Right cardiac atrium (tissue), 5 donors: ENCODE measurements around the gene C17orf50. TPM values are rescaled to one million over a fixed set of nuclear protein-coding genes. Genes with fewer than 3 reads are reported as not detected.

Source experiments
- ATAC-seq, 2 donors: fragments of 200-7000 bp; cut with Tn5 transposase; one replicate each; pipeline versions ENCODE4 v1.8.0 to v1.9.1; 2020; ENCODE audit warnings: moderate library complexity in 2 of 2, mild to moderate bottlenecking in 1 of 2
- DNase-seq, 3 donors: peaks; one replicate each; pipeline ENCODE4 v3.0.0-alpha.2; 2020
- H3K27ac ChIP-seq: one replicate; pipeline ENCODE4 v1.5.1; 2013; ENCODE audit warnings: mild to moderate bottlenecking, low read length, control low read depth, moderate library complexity
- H3K27me3 ChIP-seq: one replicate; pipeline ENCODE4 v1.6.1; 2013; ENCODE audit not compliant: control insufficient read depth, insufficient read depth
- H3K4me1 ChIP-seq: one replicate; pipeline ENCODE4 v1.6.1; 2013; ENCODE audit warnings: low read length; ENCODE audit not compliant: control insufficient read depth, insufficient read depth
- H3K4me3 ChIP-seq: one replicate; pipeline ENCODE4 v1.5.1; 2013; ENCODE audit warnings: low read length, control low read depth
- H3K9me3 ChIP-seq: one replicate; pipeline ENCODE4 v1.6.1; 2013; ENCODE audit warnings: low read length; ENCODE audit not compliant: control insufficient read depth
- WGBS: extraction: QIAGEN DNeasy Blood & Tissue Kit; methylation state at CpG from one replicate; pipeline ENCODE4 v1.1.7; 2013; 5-methylcytosine and 5-hydroxymethylcytosine counted together
- intact Hi-C, 4 donors: fragments of 100-400 bp; cut with DNase I; formaldehyde crosslinking; loops; one replicate each; pipeline versions ENCODE4 v1.11.0 to v1.14.0; 2022 to 2023
- polyA plus RNA-seq: library from polyadenylated mRNA; stranded (reverse); fragments of 200-250 nt; gene quantifications from one replicate; pipeline ENCODE4 v1.2.3, GENCODE V29; 2013
- total RNA-seq, 4 donors: library from RNA; stranded (reverse); fragmentation: NEBNext Ultra II Directional; extraction: Animal tissue kit (Norgen Biotek cat#: 25700); gene quantifications; one replicate each; pipeline ENCODE4 v1.2.1, GENCODE V29; 2021
- donor health status: healthy with polysubstance abuse.
- donor health status: DM: no; HTN: yes; CAD: no.
- donor health status: DM: no; HTN: no; CAD: no.
- donor health status: DM: no; HTN: yes; CAD: no; lungs with severe emphysema.
- donor health status: DM: yes; HTN: yes; CAD: no.

The C17orf50 gene
- total and polyA plus RNA-seq, 5 donors, result 0.14 TPM; not detected in 4

DNA sequence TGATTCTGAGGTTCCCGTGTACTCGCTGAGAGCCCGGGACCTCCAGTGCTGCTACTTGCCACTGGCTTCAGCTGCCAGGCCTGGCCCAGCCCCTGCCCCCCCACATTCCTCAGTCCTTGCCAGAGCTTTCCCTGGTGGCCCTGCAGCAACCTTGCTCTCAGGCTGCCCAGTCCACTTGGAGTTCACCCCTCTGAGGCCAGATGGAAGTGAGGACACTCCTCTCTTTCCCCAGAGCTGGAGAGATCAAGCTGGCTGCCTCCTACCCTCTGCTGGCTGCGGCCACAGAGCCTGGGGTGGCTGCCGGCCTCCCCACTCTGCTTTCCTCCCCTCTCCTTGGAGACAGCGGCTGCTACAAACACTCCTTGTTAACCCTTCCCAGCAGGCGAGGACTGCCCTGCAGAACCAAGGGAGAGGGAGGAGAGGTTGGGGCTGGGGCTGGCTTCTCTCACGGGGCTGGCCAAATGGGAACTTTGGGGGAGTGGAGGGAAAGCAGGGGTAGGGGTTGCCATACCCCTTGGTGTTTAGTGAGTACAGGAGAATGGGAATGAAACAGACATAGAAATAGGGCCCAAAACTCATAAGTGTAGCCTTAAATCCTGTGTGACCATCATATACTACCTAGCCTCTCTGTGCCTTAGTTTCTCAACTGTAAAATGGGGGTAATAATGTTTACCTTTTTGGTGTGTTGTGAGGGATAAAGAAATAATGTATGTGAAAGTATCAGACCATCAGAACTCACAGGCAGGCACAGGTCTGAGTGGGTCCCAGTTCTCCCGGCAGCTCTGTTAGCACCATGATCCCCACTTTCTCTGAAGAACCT lies 7.5 kb upstream of the C17orf50 start, which contains the start of gene GAS2L2:
Gene GAS2L2 (minus strand): TSS at position 295 of the 820 bp plus-strand sequence. CDS start 389 bp downstream, outside the sequence.
- ATAC-seq (peak in 1 of 2 donors; percentile 30), DNase-seq (peak in 2 of 3 donors; percentile 64)
- Histone ChIP-seq H3K27ac (no peak within 1 kb of the TSS), H3K27me3 (no peaks in the 10 kb centered on the region), H3K4me3 (no peak within 1 kb of the TSS), H3K4me1 (peaks cover 1% of the 10 kb centered on the region), H3K9me3 (no peaks in the 10 kb centered on the region)
- WGBS, result 37% methylated on average over 9 of the region's 9 CpGs
- intact Hi-C loops, result no loop called here

DNA sequence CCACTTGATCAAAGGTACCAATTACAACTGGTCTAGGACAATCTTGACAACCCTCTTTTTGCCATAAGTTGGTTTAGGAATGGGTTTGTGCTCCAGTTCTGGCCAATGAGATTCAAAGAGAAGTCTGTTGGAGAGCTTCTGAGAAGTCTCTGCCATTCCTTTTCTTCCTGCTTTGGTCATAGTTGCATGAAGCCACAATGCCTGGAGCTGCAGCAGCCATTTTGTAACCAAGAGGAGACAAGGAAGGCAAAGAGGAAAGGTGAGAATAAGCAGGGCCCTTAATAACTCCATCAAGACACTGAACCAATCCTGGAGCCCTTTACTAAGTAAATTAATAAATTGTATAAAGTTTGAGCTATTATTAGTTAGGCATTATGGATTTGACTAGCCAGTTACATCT lies 3.4 kb upstream of the C17orf50 start:
- intact Hi-C loops, result no loop called here
- H3K4me3 ChIP-seq, result no peak overlapping the region
- H3K27me3 ChIP-seq, result no peaks in the 10 kb centered on the region
- no peak for ATAC-seq
- no peaks in the 10 kb centered on the region for H3K4me1 ChIP-seq
- no peak overlapping the region for H3K27ac ChIP-seq
- no peak for DNase-seq
- H3K9me3 ChIP-seq, result no peaks in the 10 kb centered on the region

DNA sequence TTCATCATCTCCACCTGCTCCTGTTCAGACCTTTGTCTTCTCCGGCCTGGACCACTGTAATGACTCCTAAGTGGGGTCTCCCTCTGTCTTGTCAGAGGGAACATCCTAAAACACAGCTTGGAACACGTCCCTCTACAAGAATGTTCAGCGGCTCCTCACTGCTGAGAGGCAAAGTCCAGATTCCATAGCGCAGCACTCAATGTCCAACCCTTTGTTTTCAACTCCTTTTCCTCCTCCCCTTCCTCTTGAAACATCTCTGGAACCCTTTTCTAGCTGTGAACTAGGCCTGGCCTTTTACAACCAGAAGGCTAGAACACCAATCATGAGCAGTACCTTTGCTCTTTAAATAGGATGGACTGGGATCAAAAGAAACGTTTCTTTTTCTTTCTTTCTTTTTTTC lies 914 bp downstream of the C17orf50 start:
- ATAC-seq, result no peak

DNA sequence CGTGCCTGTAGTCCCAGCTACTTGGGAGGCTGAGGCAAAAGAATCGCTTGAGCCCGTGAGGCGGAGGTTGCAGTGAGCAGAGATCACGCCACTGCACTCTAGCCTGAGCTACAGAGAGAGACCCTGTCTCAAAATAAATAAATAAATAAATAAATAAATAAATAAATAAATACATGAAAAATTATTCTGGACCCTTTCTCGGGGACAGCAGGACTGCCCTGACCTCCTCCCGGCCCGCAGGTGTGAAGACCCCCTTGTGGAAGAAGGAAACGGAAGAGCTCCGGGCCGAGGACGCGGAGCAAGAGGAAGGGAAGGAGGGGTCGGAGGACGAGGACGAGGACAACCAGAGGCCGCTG lies 3.1 kb downstream of the C17orf50 start:
- H3K27ac ChIP-seq, result no peak overlapping the region
- ATAC-seq (no peak), DNase-seq (no peak)
- no peaks in the 10 kb centered on the region for H3K27me3 ChIP-seq
- H3K4me3 ChIP-seq, result no peak overlapping the region
- intact Hi-C loops, result loop anchor here in 2 of 4 donors (2.0 kb wide), 1 partner anchor 41 kb away; no protein-coding TSS in a partner anchor
- no peaks in the 10 kb centered on the region for H3K9me3 ChIP-seq
- H3K4me1 ChIP-seq, result peaks cover 2% of the 10 kb centered on the region
- WGBS, result 35% methylated on average over 16 of the region's 17 CpGs

More for the DNA sequence above, 914 bp downstream of the C17orf50 start:
- peaks cover 2% of the 10 kb centered on the region for H3K4me1 ChIP-seq
- WGBS, result 85% methylated on average over 5 of the region's 5 CpGs
- H3K27me3 ChIP-seq, result no peaks in the 10 kb centered on the region
- intact Hi-C loops, result no loop called here
- H3K9me3 ChIP-seq, result no peaks in the 10 kb centered on the region
- H3K4me3 ChIP-seq, result no peak overlapping the region
- no peak overlapping the region for H3K27ac ChIP-seq
- DNase-seq, result no peak

DNA sequence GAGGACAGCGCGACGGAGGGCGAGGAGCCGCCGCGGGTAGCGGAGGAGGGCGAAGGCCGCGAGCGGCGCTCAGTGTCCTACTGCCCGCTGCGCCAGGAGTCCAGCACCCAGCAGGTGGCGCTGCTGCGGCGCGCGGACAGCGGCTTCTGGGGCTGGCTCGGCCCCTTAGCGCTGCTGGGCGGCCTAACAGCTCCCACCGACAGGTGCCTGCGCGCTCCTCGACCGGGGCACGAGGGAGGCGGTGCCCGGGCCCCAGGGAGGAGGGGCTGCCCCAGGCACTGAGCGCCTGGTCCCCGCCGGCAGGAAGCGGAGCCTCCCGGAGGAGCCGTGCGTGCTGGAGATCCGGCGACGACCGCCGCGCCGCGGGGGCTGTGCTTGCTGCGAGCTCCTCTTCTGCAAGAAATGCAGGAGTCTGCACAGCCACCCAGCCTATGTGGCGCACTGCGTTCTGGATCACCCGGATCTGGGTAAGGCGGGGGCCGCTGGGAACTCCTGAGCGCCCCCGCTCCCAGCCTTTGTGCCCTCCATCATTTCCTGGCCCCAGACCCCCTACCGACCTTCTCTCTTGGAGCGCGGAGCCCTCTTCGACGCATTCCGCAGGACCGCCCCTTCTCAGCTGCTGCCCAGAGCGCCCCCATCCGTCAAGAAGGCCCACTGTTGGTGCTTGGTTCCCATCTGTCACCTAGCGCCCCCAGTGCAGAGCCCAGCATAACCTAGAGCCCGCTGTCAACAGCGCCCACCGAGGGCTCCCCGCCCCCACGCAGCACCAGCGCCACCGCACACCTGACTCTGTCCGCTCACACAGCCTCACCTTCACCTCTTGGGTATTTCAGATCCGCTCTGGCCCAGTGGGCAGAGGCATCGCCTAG lies 3.7 kb downstream of the C17orf50 start:
- no peak overlapping the region for H3K27ac ChIP-seq
- WGBS, result 4% methylated on average over 75 of the region's 75 CpGs
- peaks cover 2% of the 10 kb centered on the region for H3K4me1 ChIP-seq
- H3K4me3 ChIP-seq, result peak overlapping the region; percentile 36
- ATAC-seq, result peak; percentile 92 to 97
- no peaks in the 10 kb centered on the region for H3K27me3 ChIP-seq
- DNase-seq, result peak; percentile 88 to 95 (median 95)
- intact Hi-C loops, result loop anchor here in 2 of 4 donors (2.0 kb wide), 1 partner anchor 40 kb away; no protein-coding TSS in a partner anchor
- no peaks in the 10 kb centered on the region for H3K9me3 ChIP-seq

DNA sequence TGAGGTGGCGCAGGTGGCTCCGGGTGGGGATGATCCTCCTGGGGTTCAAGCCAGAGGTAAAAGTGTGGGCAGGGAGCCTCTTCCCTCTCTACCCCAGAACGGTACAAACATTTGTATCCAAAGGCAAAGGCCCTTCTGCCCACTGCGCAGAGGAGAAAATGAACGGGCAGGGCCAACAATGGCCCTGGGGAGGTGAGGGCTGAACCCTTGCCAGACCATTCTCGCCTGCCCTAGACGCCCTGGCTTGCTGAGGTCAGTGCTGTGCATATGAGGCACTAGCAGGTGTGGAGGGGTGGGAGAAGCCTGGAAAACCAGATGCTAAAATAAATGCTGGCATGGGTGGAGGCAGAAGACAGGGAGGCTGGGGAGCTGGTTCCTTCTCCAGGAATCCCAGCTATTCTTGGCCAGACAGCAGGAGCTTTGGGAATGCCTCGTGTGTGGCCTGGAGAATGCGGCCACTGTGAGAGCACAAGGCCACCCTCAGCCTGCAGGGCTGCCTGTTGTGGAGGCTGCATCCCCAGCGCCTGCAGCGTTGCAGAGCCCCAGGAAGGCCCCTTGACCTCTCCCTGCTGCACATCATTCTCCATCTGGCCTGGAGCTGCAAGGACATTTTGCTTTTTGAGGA lies 4.5 kb downstream of the C17orf50 start:
- no peak overlapping the region for H3K27ac ChIP-seq
- no peaks in the 10 kb centered on the region for H3K9me3 ChIP-seq
- DNase-seq (no peak), ATAC-seq (no peak)
- intact Hi-C loops, result loop anchor here in 3 of 4 donors (2.0 to 5.0 kb wide), 2 partner anchors 37 to 40 kb away; no protein-coding TSS in a partner anchor
- 72% methylated on average over 11 of the region's 11 CpGs for WGBS
- H3K27me3 ChIP-seq, result no peaks in the 10 kb centered on the region
- no peak overlapping the region for H3K4me3 ChIP-seq
- H3K4me1 ChIP-seq, result peaks cover 2% of the 10 kb centered on the region

DNA sequence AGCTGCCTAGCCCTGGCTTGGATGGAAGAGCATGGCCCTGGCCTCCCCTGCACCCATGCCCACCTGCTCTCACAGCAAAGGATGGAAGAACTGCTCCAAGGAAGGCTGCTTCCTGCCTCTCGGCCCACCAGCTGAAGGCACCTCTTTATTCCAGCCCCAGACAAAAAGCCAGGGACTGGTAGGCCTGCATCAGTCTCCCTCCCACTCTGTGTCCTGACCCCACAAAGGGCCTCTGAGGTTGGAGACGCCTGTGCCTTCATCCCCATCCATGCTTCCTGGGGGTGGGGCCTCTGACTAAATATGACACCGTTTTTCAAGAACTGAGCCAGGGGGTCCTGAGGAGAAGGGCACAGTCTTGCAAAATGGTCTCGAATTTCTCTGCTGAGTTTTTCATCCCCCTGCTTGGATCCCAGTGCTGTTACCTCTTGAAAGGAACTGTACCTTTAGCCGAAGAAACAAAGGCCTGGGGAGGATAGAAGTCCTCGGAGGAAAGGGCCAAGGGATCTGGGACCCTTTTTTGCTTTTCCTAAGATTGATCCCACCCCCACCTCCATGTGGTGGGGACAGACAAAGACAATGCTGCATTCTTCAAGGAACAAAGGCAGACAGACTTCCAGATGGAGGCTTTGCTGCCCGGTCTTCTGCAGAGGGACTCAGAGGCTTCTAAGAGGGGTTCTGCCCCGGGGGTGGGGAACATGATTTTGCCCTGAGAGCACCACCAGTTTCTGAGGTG lies 5.2 kb downstream of the C17orf50 start:
- 76% methylated on average over 8 of the region's 8 CpGs for WGBS
- DNase-seq (no peak), ATAC-seq (no peak)
- no peak overlapping the region for H3K27ac ChIP-seq
- peaks cover 2% of the 10 kb centered on the region for H3K4me1 ChIP-seq
- intact Hi-C loops, result loop anchor here in 3 of 4 donors (2.0 to 5.0 kb wide), 2 partner anchors 36 to 39 kb away; no protein-coding TSS in a partner anchor
- no peaks in the 10 kb centered on the region for H3K27me3 ChIP-seq
- H3K9me3 ChIP-seq, result no peaks in the 10 kb centered on the region
- H3K4me3 ChIP-seq, result no peak overlapping the region

DNA sequence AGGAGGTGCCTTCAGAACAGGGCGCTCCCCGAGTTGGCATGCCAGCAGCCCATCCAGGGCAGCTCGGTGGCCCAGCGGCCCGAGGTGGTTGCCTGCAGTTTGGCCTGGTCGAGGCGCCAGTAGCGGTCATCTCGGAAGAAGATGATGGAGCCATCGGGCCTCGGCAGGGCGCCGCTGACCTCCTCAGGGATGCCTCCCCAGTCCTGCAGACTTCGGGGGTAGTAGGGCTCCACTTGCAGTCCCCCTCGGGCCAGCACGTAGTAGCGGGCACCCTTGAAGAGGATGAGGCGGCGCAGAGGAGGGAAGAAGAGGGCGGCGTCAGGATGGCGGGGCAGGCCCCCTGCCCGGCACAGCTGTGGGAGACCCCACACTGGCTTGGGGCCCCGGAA lies 5.8 kb downstream of the C17orf50 start:
- H3K27me3 ChIP-seq, result no peaks in the 10 kb centered on the region
- DNase-seq (no peak), ATAC-seq (no peak)
- WGBS, result 91% methylated on average over 24 of the region's 24 CpGs
- H3K9me3 ChIP-seq, result no peaks in the 10 kb centered on the region
- intact Hi-C loops, result loop anchor here in 1 of 4 donors (5.0 kb wide), 1 partner anchor 36 kb away; no protein-coding TSS in a partner anchor
- peaks cover 2% of the 10 kb centered on the region for H3K4me1 ChIP-seq
- H3K4me3 ChIP-seq, result no peak overlapping the region
- H3K27ac ChIP-seq, result no peak overlapping the region

DNA sequence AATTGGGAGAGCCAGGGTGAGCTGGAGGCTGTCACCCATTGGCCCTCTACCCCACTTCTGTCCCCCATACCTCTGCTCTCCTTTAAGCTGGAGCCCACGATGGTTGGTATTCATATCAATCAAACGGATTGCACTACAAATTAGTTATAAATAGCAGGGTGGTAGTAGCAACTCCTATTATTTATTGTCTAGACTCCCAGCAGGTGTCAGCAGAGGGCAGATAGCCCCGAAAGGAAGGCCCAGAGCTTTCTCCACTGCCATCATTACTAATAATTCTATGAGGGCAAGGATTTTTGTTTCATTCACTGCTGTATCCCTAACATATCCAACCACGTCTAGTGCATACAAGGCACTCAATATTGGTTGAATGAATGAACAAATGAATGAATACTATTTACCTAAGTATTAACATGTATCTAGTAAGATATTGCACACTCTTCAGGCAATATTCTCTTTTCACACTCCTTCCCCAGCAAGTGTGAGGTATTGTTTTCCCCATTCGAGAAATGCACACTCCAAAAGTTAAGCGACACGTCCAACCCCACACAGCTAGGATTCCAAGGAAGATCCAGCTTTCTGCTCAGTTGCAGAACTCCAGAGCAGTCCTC lies 6.3 kb downstream of the C17orf50 start:
- WGBS, result 46% methylated on average over 7 of the region's 7 CpGs
- no peaks in the 10 kb centered on the region for H3K27me3 ChIP-seq
- no peak overlapping the region for H3K27ac ChIP-seq
- ATAC-seq (no peak), DNase-seq (peak in 1 of 3 donors; percentile 69)
- intact Hi-C loops, result loop anchor here in 2 of 4 donors (1.0 to 5.0 kb wide), 2 partner anchors 35 to 37 kb away; no protein-coding TSS in a partner anchor
- H3K9me3 ChIP-seq, result no peaks in the 10 kb centered on the region
- peaks cover 2% of the 10 kb centered on the region for H3K4me1 ChIP-seq
- no peak overlapping the region for H3K4me3 ChIP-seq

DNA sequence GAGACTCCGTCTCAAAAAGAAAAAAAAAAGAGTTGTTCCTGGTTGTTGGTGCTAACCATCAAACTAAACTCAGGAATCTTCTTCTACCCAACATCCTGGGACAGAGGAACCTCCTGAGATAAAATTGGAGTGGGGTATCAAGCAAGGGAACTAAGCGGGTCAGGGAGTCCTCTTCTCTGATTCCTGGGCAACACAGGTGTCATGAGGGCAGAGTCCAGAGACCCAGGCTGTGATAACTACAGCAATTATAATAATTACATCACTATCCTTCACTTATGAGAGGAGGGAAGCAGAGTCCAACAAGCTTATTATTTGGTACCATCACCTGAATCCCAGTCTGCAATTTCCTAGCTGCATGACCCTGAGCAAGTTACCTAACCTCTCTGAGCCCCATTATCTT lies 8.1 kb downstream of the C17orf50 start:
- intact Hi-C loops, result loop anchor here in 1 of 4 donors (5.0 kb wide), 1 partner anchor 34 kb away; no protein-coding TSS in a partner anchor
- 93% methylated on average over 2 of the region's 2 CpGs for WGBS
- no peak for ATAC-seq

More for the DNA sequence above, 8.1 kb downstream of the C17orf50 start:
- H3K27me3 ChIP-seq, result no peaks in the 10 kb centered on the region
- peaks cover 5% of the 10 kb centered on the region for H3K4me1 ChIP-seq
- H3K9me3 ChIP-seq, result no peaks in the 10 kb centered on the region
- DNase-seq, result no peak
- H3K4me3 ChIP-seq, result no peak overlapping the region
- H3K27ac ChIP-seq, result no peak overlapping the region
